Trophoblast cell (in vitro differentiated cells and primary cell): ENCODE results near the gene RPS27L.

Experiments
- DNase-seq, 2 donors: peaks; one replicate each; pipeline ENCODE4 v3.0.0-alpha.2; 2016
- H2AFZ ChIP-seq: 2 replicates; pipeline ENCODE4 v1.6.1; 2013; ENCODE audit warnings: low read length, moderate library complexity, mild to moderate bottlenecking; ENCODE audit not compliant: insufficient read depth, poor library complexity
- H2AK5ac ChIP-seq: 2 replicates; pipeline ENCODE4 v1.6.1; 2013; ENCODE audit warnings: mild to moderate bottlenecking, low read length
- H2BK120ac ChIP-seq: 2 replicates; pipeline ENCODE4 v1.6.1; 2013; ENCODE audit warnings: low read length, mild to moderate bottlenecking, moderate library complexity; ENCODE audit not compliant: insufficient read depth, poor library complexity
- H2BK12ac ChIP-seq: 2 replicates; pipeline ENCODE4 v1.6.1; 2013; ENCODE audit warnings: mild to moderate bottlenecking, low read length, moderate library complexity
- H2BK5ac ChIP-seq: 2 replicates; pipeline ENCODE4 v1.6.1; 2013; ENCODE audit warnings: low read length, low read depth, moderate library complexity, mild to moderate bottlenecking; ENCODE audit not compliant: poor library complexity
- H3K14ac ChIP-seq: 2 replicates; pipeline ENCODE4 v1.6.1; 2013; ENCODE audit warnings: mild to moderate bottlenecking, low read length
- H3K18ac ChIP-seq: 2 replicates; pipeline ENCODE4 v1.6.1; 2013; ENCODE audit warnings: mild to moderate bottlenecking, low read length
- H3K23ac ChIP-seq: 2 replicates; pipeline ENCODE4 v1.6.1; 2013; ENCODE audit warnings: low read length
- H3K27ac ChIP-seq: 2 replicates; pipeline ENCODE4 v1.5.1; 2013; ENCODE audit warnings: low read depth, mild to moderate bottlenecking, inconsistent platforms, low read length, moderate library complexity
- H3K27me3 ChIP-seq: 2 replicates; pipeline ENCODE4 v1.6.1; 2013; ENCODE audit warnings: inconsistent platforms, mild to moderate bottlenecking, low read length, moderate library complexity; ENCODE audit not compliant: insufficient read depth
- H3K36me3 ChIP-seq, 2 experiments: 1 replicate in 1 of 2; 2 replicates in 1 of 2; pipeline ENCODE4 v1.6.1; 2013; ENCODE audit warnings: low read length in 2 of 2, mild to moderate bottlenecking in 2 of 2, moderate library complexity in 1 of 2; ENCODE audit not compliant: insufficient read depth in 2 of 2, control insufficient read depth in 1 of 2
- H3K4ac ChIP-seq: 2 replicates; pipeline ENCODE4 v1.6.1; 2013; ENCODE audit warnings: low read depth, mild to moderate bottlenecking, low read length, moderate library complexity
- H3K4me1 ChIP-seq, 2 experiments: 1 replicate in 1 of 2; 2 replicates in 1 of 2; pipeline ENCODE4 v1.6.1; 2013; ENCODE audit warnings: low read length in 2 of 2, mild to moderate bottlenecking in 2 of 2, moderate library complexity in 1 of 2; ENCODE audit not compliant: insufficient read depth in 2 of 2, control insufficient read depth in 1 of 2
- H3K4me2 ChIP-seq: 2 replicates; pipeline ENCODE4 v1.6.1; 2013; ENCODE audit warnings: inconsistent platforms, mild to moderate bottlenecking, low read length, moderate library complexity
- H3K4me3 ChIP-seq: 2 replicates; pipeline ENCODE4 v1.5.1; 2013; ENCODE audit warnings: mild to moderate bottlenecking, low read depth, low read length, inconsistent platforms
- H3K79me1 ChIP-seq: one replicate; pipeline ENCODE4 v1.6.1; 2013; ENCODE audit warnings: low read length
- H3K79me2 ChIP-seq: 2 replicates; pipeline ENCODE4 v1.6.1; 2013; ENCODE audit warnings: low read length, mild to moderate bottlenecking; ENCODE audit not compliant: control insufficient read depth, insufficient read depth, poor library complexity
- H3K9ac ChIP-seq: 2 replicates; pipeline ENCODE4 v1.6.1; 2013; ENCODE audit warnings: mild to moderate bottlenecking, low read length
- H3K9me3 ChIP-seq: 2 replicates; pipeline ENCODE4 v1.6.1; 2013; ENCODE audit warnings: low read depth, mild to moderate bottlenecking, control low read depth, inconsistent platforms, low read length; ENCODE audit not compliant: insufficient read depth
- H4K12ac ChIP-seq: 2 replicates; pipeline ENCODE4 v1.6.1; 2013; ENCODE audit warnings: low read depth, mild to moderate bottlenecking, low read length, moderate library complexity
- H4K8ac ChIP-seq: 2 replicates; pipeline ENCODE4 v1.6.1; 2013; ENCODE audit warnings: low read depth, mild to moderate bottlenecking, low read length, moderate library complexity
- H4K91ac ChIP-seq: one replicate; pipeline ENCODE4 v1.6.1; 2013; ENCODE audit warnings: low read depth, mild to moderate bottlenecking, low read length, moderate library complexity
- WGBS: extraction: QIAGEN DNeasy Blood & Tissue Kit; methylation state at CpG from one replicate; pipeline ENCODE4 v1.1.7; 2013; ENCODE audit warnings: missing lambda C conversion rate; ENCODE audit not compliant: insufficient read length, insufficient coverage; ENCODE audit errors: extremely low coverage; 5-methylcytosine and 5-hydroxymethylcytosine counted together

Gene RPS27L

GRCh38 chr15:63191895-63192618 is 34.8 kb upstream of the RPS27L start:
- Histone ChIP-seq H3K36me3 (no peaks in the 10 kb centered on the region), H3K9me3 (no peaks in the 10 kb centered on the region), H3K23ac (no peak overlapping the region), H4K8ac (no peak overlapping the region), H2BK120ac (no peak overlapping the region), H2AK5ac (no peak overlapping the region), H2AFZ (no peak overlapping the region), H2BK12ac (no peak overlapping the region), H4K12ac (no peak overlapping the region), H3K9ac (no peak overlapping the region), H3K4me1 (peaks cover 0 to 8% of the 10 kb centered on the region in 2 experiments), H3K18ac (no peak overlapping the region), H3K4ac (no peak overlapping the region), H3K27ac (no peak overlapping the region), H3K79me1 (peaks cover 4% of the 10 kb centered on the region), H3K79me2 (peaks cover 4% of the 10 kb centered on the region), H3K27me3 (no peaks in the 10 kb centered on the region), H2BK5ac (no peak overlapping the region), H3K4me3 (no peak overlapping the region), H4K91ac (no peak overlapping the region), H3K14ac (no peak overlapping the region), H3K4me2 (no peak overlapping the region)
- DNase-seq: peak in 1 of 2 donors; percentile 38
- no CpG with 5 or more reads among the region's 3 CpGs for WGBS

- Histone ChIP-seq H4K8ac (no peak overlapping the region), H3K4me3 (no peak overlapping the region), H3K18ac (no peak overlapping the region), H2AFZ (no peak overlapping the region), H3K4me1 (peaks cover 0 to 10% of the 10 kb centered on the region in 2 experiments), H3K27ac (no peak overlapping the region), H3K14ac (no peak overlapping the region), H3K4ac (no peak overlapping the region), H3K79me1 (peaks cover 4% of the 10 kb centered on the region), H3K9ac (no peak overlapping the region), H3K9me3 (no peaks in the 10 kb centered on the region), H3K27me3 (no peaks in the 10 kb centered on the region), H3K36me3 (no peaks in the 10 kb centered on the region), H3K23ac (no peak overlapping the region), H3K79me2 (peaks cover 4% of the 10 kb centered on the region), H4K91ac (no peak overlapping the region), H2BK5ac (no peak overlapping the region), H2AK5ac (no peak overlapping the region), H2BK12ac (no peak overlapping the region), H4K12ac (no peak overlapping the region), H3K4me2 (no peak overlapping the region), H2BK120ac (no peak overlapping the region)
- peak in 1 of 2 donors; percentile 35 for DNase-seq
- WGBS: no CpG with 5 or more reads among the region's 3 CpGs
These were observed 33.7 kb upstream of the RPS27L start for GRCh38 chr15:63190769-63191649.

GRCh38 chr15:63189941-63190768 is 32.9 kb upstream of the RPS27L start:
- Histone ChIP-seq H3K27ac (no peak overlapping the region), H3K23ac (no peak overlapping the region), H3K4ac (no peak overlapping the region), H4K91ac (peak overlapping the region; percentile 28), H2BK5ac (no peak overlapping the region), H3K79me1 (peaks cover 4% of the 10 kb centered on the region), H3K4me1 (peaks cover 0 to 10% of the 10 kb centered on the region in 2 experiments), H2AK5ac (peak overlapping the region; percentile 2), H3K14ac (peak overlapping the region; percentile 10), H3K9ac (peak overlapping the region; percentile 68), H3K18ac (peak overlapping the region; percentile 55), H4K12ac (peak overlapping the region; percentile 3), H3K4me2 (peak overlapping the region; percentile 95), H3K9me3 (no peaks in the 10 kb centered on the region), H3K4me3 (peak overlapping the region; percentile 79), H3K79me2 (peaks cover 4% of the 10 kb centered on the region), H2BK12ac (no peak overlapping the region), H2BK120ac (no peak overlapping the region), H4K8ac (peak overlapping the region; percentile 95), H3K27me3 (no peaks in the 10 kb centered on the region), H3K36me3 (no peaks in the 10 kb centered on the region), H2AFZ (peak overlapping the region; percentile 89)
- DNase-seq: peak in 1 of 2 donors; percentile 37
- no CpG with 5 or more reads among the region's 10 CpGs for WGBS
